Activated T-helper 17 cell treated with anti-CD3 and anti-CD28 coated beads, Interleukin-2, amount 50 U/mL, for 72 hours (primary cell): ENCODE measurements around the gene ERP27. TPM values are rescaled to one million over a fixed set of nuclear protein-coding genes. Genes with fewer than 3 reads are reported as not detected.

ENCODE experiments used
- ATAC-seq: fragments of 150-1000 bp; cut with Tn5 transposase; replicated peaks from 2 replicates; pipeline ENCODE4 v1.10.0; 2021; ENCODE audit warnings: mild to moderate bottlenecking, moderate library complexity
- H3K27ac Mint-ChIP-seq: one replicate; pipeline ENCODE4 v1.8.0; 2022; ENCODE audit warnings: mixed read lengths
- H3K27me3 Mint-ChIP-seq: one replicate; pipeline ENCODE4 v1.8.0; 2022; ENCODE audit warnings: mixed read lengths
- H3K36me3 Mint-ChIP-seq: one replicate; pipeline ENCODE4 v1.8.0; 2022; ENCODE audit warnings: low read depth, mild to moderate bottlenecking, mixed read lengths
- H3K4me1 Mint-ChIP-seq: one replicate; pipeline ENCODE4 v1.8.0; 2022; ENCODE audit warnings: mixed read lengths
- H3K4me3 Mint-ChIP-seq: one replicate; pipeline ENCODE4 v1.8.0; 2022; ENCODE audit warnings: mild to moderate bottlenecking, mixed read lengths
- H3K9me3 Mint-ChIP-seq: one replicate; pipeline ENCODE4 v1.8.0; 2022; ENCODE audit warnings: mixed read lengths
- total RNA-seq, 2 donors: library from RNA; stranded (reverse); gene quantifications; one replicate each; pipeline ENCODE4 v1.2.3, GENCODE V29; 2022

The ERP27 gene
- total RNA-seq, 2 donors from 2014 or later: 5.2 to 9.4 TPM

- peaks cover 16% of the 10 kb centered on the region for H3K4me1 Mint-ChIP-seq
- ATAC-seq: no peak
- H3K27me3 Mint-ChIP-seq: no peaks in the 10 kb centered on the region
- H3K9me3 Mint-ChIP-seq: no peaks in the 10 kb centered on the region
- no peak overlapping the region for H3K27ac Mint-ChIP-seq
- peaks cover 88% of the 10 kb centered on the region for H3K36me3 Mint-ChIP-seq
- H3K4me3 Mint-ChIP-seq: no peak overlapping the region
Measured at GRCh38 chr12:14936224-14936861, 2.0 kb downstream of the ERP27 start.

GRCh38 chr12:14935031-14935430 lies 3.3 kb downstream of the ERP27 start:
- H3K27ac Mint-ChIP-seq: no peak overlapping the region
- no peaks in the 10 kb centered on the region for H3K9me3 Mint-ChIP-seq
- no peak for ATAC-seq
- H3K36me3 Mint-ChIP-seq: peaks cover 88% of the 10 kb centered on the region
- H3K27me3 Mint-ChIP-seq: no peaks in the 10 kb centered on the region
- no peak overlapping the region for H3K4me3 Mint-ChIP-seq
- H3K4me1 Mint-ChIP-seq: peaks cover 16% of the 10 kb centered on the region

GRCh38 chr12:14934511-14934910 lies 3.8 kb downstream of the ERP27 start:
- ATAC-seq: no peak
- Mint-ChIP-seq H3K27me3 (no peaks in the 10 kb centered on the region), H3K4me3 (no peak overlapping the region), H3K4me1 (peaks cover 15% of the 10 kb centered on the region), H3K9me3 (no peaks in the 10 kb centered on the region), H3K36me3 (peaks cover 83% of the 10 kb centered on the region), H3K27ac (no peak overlapping the region)

- no peaks in the 10 kb centered on the region for H3K27me3 Mint-ChIP-seq
- H3K4me1 Mint-ChIP-seq: peaks cover under 1% of the 10 kb centered on the region
- H3K4me3 Mint-ChIP-seq: no peak overlapping the region
- peak overlapping the region; percentile 0 for H3K27ac Mint-ChIP-seq
- peaks cover 73% of the 10 kb centered on the region for H3K36me3 Mint-ChIP-seq
- no peak for ATAC-seq
- no peaks in the 10 kb centered on the region for H3K9me3 Mint-ChIP-seq
Measured at GRCh38 chr12:14931791-14932560, 6.4 kb downstream of the ERP27 start.

- Mint-ChIP-seq H3K9me3 (no peaks in the 10 kb centered on the region), H3K4me3 (no peak overlapping the region), H3K27ac (no peak overlapping the region), H3K27me3 (no peaks in the 10 kb centered on the region), H3K36me3 (peaks cover 69% of the 10 kb centered on the region), H3K4me1 (no peaks in the 10 kb centered on the region)
- no peak for ATAC-seq
Measured at GRCh38 chr12:14931359-14931758, 7.0 kb downstream of the ERP27 start.

GRCh38 chr12:14930299-14930698 lies 8.0 kb downstream of the ERP27 start:
- Mint-ChIP-seq H3K9me3 (no peaks in the 10 kb centered on the region), H3K4me3 (no peak overlapping the region), H3K36me3 (peaks cover 63% of the 10 kb centered on the region), H3K27ac (no peak overlapping the region), H3K27me3 (no peaks in the 10 kb centered on the region), H3K4me1 (no peaks in the 10 kb centered on the region)
- no peak for ATAC-seq

DNA sequence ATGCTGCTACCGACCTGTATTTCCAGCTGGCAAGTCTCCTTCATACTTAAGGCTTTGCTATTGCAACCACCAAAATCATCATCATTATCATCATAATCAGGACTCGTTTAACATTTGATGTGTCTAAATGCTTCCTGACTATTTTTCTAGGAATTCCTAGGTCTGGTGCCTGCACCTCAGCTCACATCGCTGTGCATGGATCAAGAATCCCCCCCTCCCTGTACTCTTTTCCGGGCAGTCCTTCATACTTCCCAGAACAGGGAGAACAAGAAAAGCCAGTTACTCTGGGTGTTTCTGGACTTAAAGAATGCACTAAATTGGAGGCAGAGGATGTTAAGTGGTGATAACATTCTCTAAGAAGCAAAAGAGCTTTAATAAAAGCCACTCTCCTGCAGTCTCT lies 9.4 kb downstream of the ERP27 start:
- Mint-ChIP-seq H3K27ac (no peak overlapping the region), H3K4me1 (peaks cover 2% of the 10 kb centered on the region), H3K36me3 (peaks cover 49% of the 10 kb centered on the region), H3K9me3 (no peaks in the 10 kb centered on the region), H3K27me3 (no peaks in the 10 kb centered on the region), H3K4me3 (no peak overlapping the region)
- no peak for ATAC-seq

GRCh38 chr12:14927267-14927666 lies 11.1 kb downstream of the ERP27 start:
- no peak for ATAC-seq
- Mint-ChIP-seq H3K4me1 (peaks cover 4% of the 10 kb centered on the region), H3K4me3 (no peak overlapping the region), H3K9me3 (no peaks in the 10 kb centered on the region), H3K27me3 (no peaks in the 10 kb centered on the region), H3K36me3 (peaks cover 34% of the 10 kb centered on the region), H3K27ac (no peak overlapping the region)

- Mint-ChIP-seq H3K4me3 (no peak overlapping the region), H3K27ac (no peak overlapping the region), H3K27me3 (no peaks in the 10 kb centered on the region), H3K36me3 (peaks cover 25% of the 10 kb centered on the region), H3K9me3 (no peaks in the 10 kb centered on the region), H3K4me1 (peaks cover 17% of the 10 kb centered on the region)
- ATAC-seq: no peak
Measured at GRCh38 chr12:14924541-14924940, 13.8 kb downstream of the ERP27 start.

DNA sequence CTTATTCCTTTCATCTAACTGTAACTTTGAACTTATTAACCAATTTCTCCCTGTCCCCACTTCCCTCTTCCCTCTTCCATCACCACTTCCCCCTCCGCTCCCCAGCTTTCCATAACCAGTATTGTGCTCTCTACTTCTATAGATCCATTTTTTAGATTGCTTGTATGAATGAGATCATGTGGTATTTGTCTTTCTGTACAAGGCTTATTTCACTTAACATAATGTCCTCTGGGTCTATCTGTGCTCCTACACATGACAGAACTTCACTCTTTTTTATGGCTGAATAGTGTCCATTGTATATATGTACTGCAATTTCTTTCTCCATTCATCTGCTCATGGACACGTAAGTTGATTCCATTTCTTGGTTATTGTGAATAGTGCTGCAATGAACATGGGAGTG lies 14.4 kb downstream of the ERP27 start:
- Mint-ChIP-seq H3K4me3 (no peak overlapping the region), H3K27ac (no peak overlapping the region), H3K36me3 (peaks cover 29% of the 10 kb centered on the region), H3K4me1 (peaks cover 17% of the 10 kb centered on the region), H3K27me3 (no peaks in the 10 kb centered on the region), H3K9me3 (no peaks in the 10 kb centered on the region)
- ATAC-seq: no peak

GRCh38 chr12:14921218-14921617 lies 17.1 kb downstream of the ERP27 start:
- H3K9me3 Mint-ChIP-seq: no peaks in the 10 kb centered on the region
- peak overlapping the region; percentile 32 for H3K4me3 Mint-ChIP-seq
- ATAC-seq: no peak
- peaks cover 44% of the 10 kb centered on the region for H3K36me3 Mint-ChIP-seq
- no peaks in the 10 kb centered on the region for H3K27me3 Mint-ChIP-seq
- peak overlapping the region; percentile 25 for H3K27ac Mint-ChIP-seq
- peaks cover 17% of the 10 kb centered on the region for H3K4me1 Mint-ChIP-seq

DNA sequence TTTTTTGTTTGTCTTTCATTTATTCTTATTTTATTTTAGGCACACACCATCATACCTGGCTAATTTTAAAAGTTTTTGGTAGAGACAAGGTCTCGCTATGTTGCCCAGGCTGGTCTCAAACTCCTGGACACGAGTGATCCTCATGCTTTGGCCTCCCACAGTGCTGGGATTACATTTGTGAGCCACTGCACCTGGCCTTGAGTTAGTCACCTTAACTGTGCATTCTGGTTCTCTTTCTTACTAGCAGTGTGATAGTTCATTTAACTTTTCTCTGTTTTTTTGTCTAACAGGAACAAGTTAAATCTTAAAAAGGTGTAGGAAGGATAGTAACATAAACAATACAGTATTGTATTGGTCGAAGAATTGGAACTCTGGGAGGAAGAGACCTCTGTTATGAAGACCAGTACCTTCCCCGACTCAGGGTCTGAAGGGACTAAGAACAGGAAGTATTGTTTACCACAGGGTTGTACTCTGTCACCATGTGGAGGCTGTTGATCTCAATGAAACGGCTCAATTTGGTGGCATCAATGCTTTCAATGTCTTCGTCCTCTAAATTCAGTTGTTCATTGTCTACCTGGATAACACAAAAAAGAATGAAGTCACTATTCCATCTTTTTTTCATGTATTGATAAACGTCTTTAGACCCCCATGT lies 17.7 kb downstream of the ERP27 start:
- Mint-ChIP-seq H3K36me3 (peaks cover 51% of the 10 kb centered on the region), H3K27ac (peak overlapping the region; percentile 25), H3K27me3 (no peaks in the 10 kb centered on the region), H3K4me1 (peaks cover 17% of the 10 kb centered on the region), H3K9me3 (no peaks in the 10 kb centered on the region), H3K4me3 (peak overlapping the region; percentile 32)
- peak; percentile 83 for ATAC-seq

DNA sequence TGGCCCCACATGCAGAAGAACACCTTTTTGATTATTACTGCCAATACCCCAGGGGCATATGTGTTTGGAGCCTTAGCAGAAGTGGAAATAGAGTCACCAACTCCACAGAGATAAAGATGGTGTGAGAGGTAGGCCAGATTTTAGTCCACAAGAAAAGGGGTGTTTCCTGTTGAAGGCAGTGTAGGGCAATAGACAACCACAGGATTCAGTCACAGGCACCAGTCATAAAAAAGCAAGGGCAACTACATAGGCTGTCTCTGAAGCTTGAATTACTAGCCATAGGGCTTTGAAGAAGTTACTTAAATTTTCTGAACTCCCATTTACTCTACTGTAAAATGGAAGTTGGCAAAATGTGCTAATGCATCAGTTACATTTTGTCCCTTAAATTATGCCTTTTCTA lies 18.9 kb downstream of the ERP27 start:
- no peaks in the 10 kb centered on the region for H3K27me3 Mint-ChIP-seq
- H3K36me3 Mint-ChIP-seq: peaks cover 62% of the 10 kb centered on the region
- H3K9me3 Mint-ChIP-seq: no peaks in the 10 kb centered on the region
- H3K4me1 Mint-ChIP-seq: peaks cover 17% of the 10 kb centered on the region
- no peak overlapping the region for H3K4me3 Mint-ChIP-seq
- no peak overlapping the region for H3K27ac Mint-ChIP-seq
- peak; percentile 39 for ATAC-seq

GRCh38 chr12:14915736-14916135 lies 22.6 kb downstream of the ERP27 start:
- Mint-ChIP-seq H3K36me3 (peaks cover 78% of the 10 kb centered on the region), H3K9me3 (no peaks in the 10 kb centered on the region), H3K4me1 (peaks cover 8% of the 10 kb centered on the region), H3K27me3 (no peaks in the 10 kb centered on the region), H3K4me3 (no peak overlapping the region), H3K27ac (no peak overlapping the region)
- ATAC-seq: no peak

DNA sequence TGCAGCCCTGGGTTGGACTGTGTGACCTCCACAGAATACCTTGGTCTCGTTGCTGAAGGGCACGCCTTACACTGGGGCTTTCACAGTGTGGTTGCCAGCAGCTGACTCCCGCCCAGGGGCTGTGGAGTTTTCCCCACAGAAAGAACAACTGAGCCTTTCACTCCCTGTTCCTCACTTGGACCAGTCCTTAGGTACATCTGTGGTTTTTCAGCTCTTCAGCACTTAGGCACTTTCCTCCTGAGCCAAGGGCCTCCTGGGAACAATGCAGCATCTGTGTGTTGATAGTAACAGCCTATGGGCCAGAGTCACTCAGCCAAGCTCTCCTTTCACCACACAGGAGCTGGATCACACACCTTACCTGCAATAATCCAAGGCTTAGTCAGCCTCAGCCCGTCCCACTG lies 25.0 kb downstream of the ERP27 start:
- peaks cover 57% of the 10 kb centered on the region for H3K36me3 Mint-ChIP-seq
- H3K27ac Mint-ChIP-seq: no peak overlapping the region
- ATAC-seq: no peak
- no peaks in the 10 kb centered on the region for H3K9me3 Mint-ChIP-seq
- no peak overlapping the region for H3K4me3 Mint-ChIP-seq
- no peaks in the 10 kb centered on the region for H3K27me3 Mint-ChIP-seq
- H3K4me1 Mint-ChIP-seq: peaks cover 13% of the 10 kb centered on the region
